Esophagus squamous epithelium (tissue), 5 donors: ENCODE measurements around the gene KCNAB1. TPM values are rescaled to one million over a fixed set of nuclear protein-coding genes. Genes with fewer than 3 reads are reported as not detected.

ENCODE experiments used
- DNase-seq: peaks from one replicate; lab custom pipeline; 2025; lab: John Stamatoyannopoulos, UW
- H3K27ac ChIP-seq, 4 donors: fragments of 200-600 bp; sonication (generic); one replicate each; pipeline ENCODE4 v1.5.1; 2016 to 2019; ENCODE audit warnings: mild to moderate bottlenecking in 1 of 4
- H3K27me3 ChIP-seq, 4 donors: fragments of 200-600 bp; sonication (generic); 1 replicate in 3 of 4; 2 replicates in 1 of 4; pipeline versions ENCODE4 v1.5.1 to v1.6.0; 2017 to 2021; ENCODE audit warnings: antibody characterized with exemption in 1 of 4
- H3K36me3 ChIP-seq, 3 donors: fragments of 200-600 bp; sonication (generic); one replicate each; pipeline ENCODE4 v1.5.1; 2016 to 2019
- H3K4me1 ChIP-seq, 3 donors: fragments of 200-600 bp; sonication (generic); one replicate each; pipeline ENCODE4 v1.5.1; 2017 to 2019
- H3K4me3 ChIP-seq, 4 donors: fragments of 200-600 bp; sonication (generic); 1 replicate in 3 of 4; 2 replicates in 1 of 4; pipeline ENCODE4 v1.5.1; 2016 to 2019; ENCODE audit warnings: mild to moderate bottlenecking in 2 of 4, moderate library complexity in 1 of 4
- H3K9me3 ChIP-seq, 3 donors: fragments of 200-600 bp; sonication (generic); one replicate each; pipeline ENCODE4 v1.5.1; 2016 to 2019
- POLR2A ChIP-seq, 4 donors: fragments of 450-650 bp; IDR thresholded peaks; one replicate each; pipeline ENCODE4 v1.6.1; 2017; ENCODE audit warnings: antibody characterized with exemption in 4 of 4, mild to moderate bottlenecking in 4 of 4, moderate library complexity in 3 of 4
- WGBS, 2 donors: methylation state at CpG; one replicate each; pipeline ENCODE4 v1.1.5; 2018; 5-methylcytosine and 5-hydroxymethylcytosine counted together
- intact Hi-C: fragments of 100-400 bp; cut with DNase I; formaldehyde crosslinking; loops from one replicate; pipeline ENCODE4 v1.15.0; 2022
- total RNA-seq, 4 donors: library from RNA; depleted of rRNA; stranded (reverse); fragments of >200 nt; gene quantifications; one replicate each; pipeline ENCODE4 v1.1.0, GENCODE V29; 2016
- TF ChIP-seq, protein P1 (sequence below), 6 experiments: fragments of 450-650 bp in 4 of 6; fragments of 200-600 bp in 2 of 6; sonication (generic) in 2 of 6; IDR thresholded peaks; one replicate each; pipeline ENCODE4 v1.5.1; 2016 to 2019; ENCODE audit warnings: antibody characterized with exemption in 6 of 6, mild to moderate bottlenecking in 4 of 6, moderate library complexity in 4 of 6
- donor health status: DM: yes; HTN: yes; CAD: no.

KCNAB1 gene
- total RNA-seq, 4 donors from 2014 or later: 0.40 to 6.6 (median 1.3) TPM

DNA sequence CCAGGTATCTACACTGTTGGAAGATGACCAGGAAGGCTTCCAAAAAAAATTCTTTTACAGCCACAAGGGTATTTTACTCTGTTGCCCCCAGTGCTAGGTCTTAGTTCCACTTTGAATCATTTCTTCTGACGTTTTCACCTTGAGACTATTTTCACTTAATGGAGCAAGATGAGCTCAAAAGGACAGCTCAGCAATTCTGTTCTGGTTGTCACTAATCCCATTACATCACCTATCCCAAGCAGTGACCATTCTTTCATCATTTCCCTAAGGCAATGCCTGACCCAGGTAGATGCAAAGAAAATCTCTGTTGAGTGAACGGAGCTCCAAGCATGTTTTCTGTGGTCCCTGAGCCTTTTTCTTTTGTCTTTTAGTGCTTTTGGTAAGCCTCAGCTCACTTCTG is 210.0 kb downstream of the KCNAB1 start:
- no peak for DNase-seq
- Histone ChIP-seq H3K36me3 (no peaks in the 10 kb centered on the region), H3K4me1 (no peaks in the 10 kb centered on the region), H3K27ac (no peak overlapping the region), H3K27me3 (no peaks in the 10 kb centered on the region), H3K9me3 (no peaks in the 10 kb centered on the region), H3K4me3 (no peak overlapping the region)
- no peak for TF ChIP-seq POLR2A (IDR thresholded peaks at IDR 0.05)
- TF ChIP-seq, protein P1, sequence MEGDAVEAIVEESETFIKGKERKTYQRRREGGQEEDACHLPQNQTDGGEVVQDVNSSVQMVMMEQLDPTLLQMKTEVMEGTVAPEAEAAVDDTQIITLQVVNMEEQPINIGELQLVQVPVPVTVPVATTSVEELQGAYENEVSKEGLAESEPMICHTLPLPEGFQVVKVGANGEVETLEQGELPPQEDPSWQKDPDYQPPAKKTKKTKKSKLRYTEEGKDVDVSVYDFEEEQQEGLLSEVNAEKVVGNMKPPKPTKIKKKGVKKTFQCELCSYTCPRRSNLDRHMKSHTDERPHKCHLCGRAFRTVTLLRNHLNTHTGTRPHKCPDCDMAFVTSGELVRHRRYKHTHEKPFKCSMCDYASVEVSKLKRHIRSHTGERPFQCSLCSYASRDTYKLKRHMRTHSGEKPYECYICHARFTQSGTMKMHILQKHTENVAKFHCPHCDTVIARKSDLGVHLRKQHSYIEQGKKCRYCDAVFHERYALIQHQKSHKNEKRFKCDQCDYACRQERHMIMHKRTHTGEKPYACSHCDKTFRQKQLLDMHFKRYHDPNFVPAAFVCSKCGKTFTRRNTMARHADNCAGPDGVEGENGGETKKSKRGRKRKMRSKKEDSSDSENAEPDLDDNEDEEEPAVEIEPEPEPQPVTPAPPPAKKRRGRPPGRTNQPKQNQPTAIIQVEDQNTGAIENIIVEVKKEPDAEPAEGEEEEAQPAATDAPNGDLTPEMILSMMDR (IDR thresholded peaks at IDR 0.05): no peak
- 53 to 68% methylated on average over 2 of the region's 2 CpGs for WGBS, 2 donors
- intact Hi-C loops: no loop called here

DNA sequence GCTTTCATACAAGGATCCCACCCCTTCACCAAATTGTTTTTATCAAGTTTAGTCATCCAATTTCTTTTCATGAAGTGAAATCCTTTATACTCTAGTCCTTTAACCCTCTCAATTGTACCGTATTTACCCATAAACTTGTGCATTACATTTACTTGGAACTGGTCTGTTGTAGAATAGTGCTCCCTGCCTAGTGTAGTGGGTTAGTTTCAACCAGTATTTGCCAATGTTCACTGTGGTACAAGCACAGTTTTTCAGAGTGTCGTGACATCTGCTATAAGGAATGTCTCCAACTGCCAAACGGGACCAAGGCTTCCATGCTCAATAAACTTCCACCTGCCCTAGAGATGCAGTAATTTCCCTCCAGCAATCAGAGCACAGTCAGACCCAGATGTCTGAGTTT is 211.9 kb downstream of the KCNAB1 start:
- DNase-seq: no peak
- H3K27me3 ChIP-seq: no peaks in the 10 kb centered on the region
- whole genome bisulfite sequencing, 2 donors: 77 to 91% methylated on average over 3 of the region's 3 CpGs
- no peaks in the 10 kb centered on the region for H3K36me3 ChIP-seq
- H3K27ac ChIP-seq: no peak overlapping the region
- no peak overlapping the region for H3K4me3 ChIP-seq
- TF ChIP-seq, protein P1 (IDR thresholded peaks at IDR 0.05): no peak
- no peak for TF ChIP-seq POLR2A (IDR thresholded peaks at IDR 0.05)
- H3K4me1 ChIP-seq: no peaks in the 10 kb centered on the region
- intact Hi-C loops: no loop called here
- no peaks in the 10 kb centered on the region for H3K9me3 ChIP-seq

- no peaks in the 10 kb centered on the region for H3K4me1 ChIP-seq
- no peaks in the 10 kb centered on the region for H3K36me3 ChIP-seq
- TF ChIP-seq POLR2A (IDR thresholded peaks at IDR 0.05): no peak
- TF ChIP-seq, protein P1 (IDR thresholded peaks at IDR 0.05): no peak
- 30 to 49% methylated on average over 3 of the region's 3 CpGs for WGBS, 2 donors
- intact Hi-C loops: no loop called here
- H3K9me3 ChIP-seq: no peaks in the 10 kb centered on the region
- H3K4me3 ChIP-seq: no peak overlapping the region
- H3K27ac ChIP-seq: no peak overlapping the region
- H3K27me3 ChIP-seq: no peaks in the 10 kb centered on the region
- DNase-seq: no peak
Measured at GRCh38 chr3:156334841-156335545, 214.6 kb downstream of the KCNAB1 start.

DNA sequence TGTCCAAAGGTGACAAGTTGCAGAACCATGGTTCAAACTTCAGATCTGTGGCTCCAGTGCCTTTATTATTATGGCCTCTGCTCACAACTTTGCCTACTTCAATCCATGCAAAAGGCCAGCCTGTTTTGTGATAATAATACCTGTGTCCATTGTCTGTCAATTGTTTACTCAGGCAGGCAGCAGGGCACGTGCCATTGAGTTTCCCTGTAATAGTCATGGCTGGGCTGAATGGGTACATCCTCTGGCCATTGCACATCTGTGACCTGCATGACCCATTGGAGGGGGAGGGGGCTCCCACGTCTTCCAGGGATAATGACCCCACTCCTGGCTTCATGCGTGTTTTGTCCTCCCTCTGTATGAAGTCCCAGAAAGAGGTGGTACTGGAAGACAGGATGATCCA is 219.1 kb downstream of the KCNAB1 start:
- Histone ChIP-seq H3K27ac (no peak overlapping the region), H3K4me1 (no peaks in the 10 kb centered on the region), H3K4me3 (no peak overlapping the region), H3K36me3 (no peaks in the 10 kb centered on the region), H3K9me3 (no peaks in the 10 kb centered on the region), H3K27me3 (no peaks in the 10 kb centered on the region)
- no peak for DNase-seq
- TF ChIP-seq, protein P1 (IDR thresholded peaks at IDR 0.05): no peak
- TF ChIP-seq POLR2A (IDR thresholded peaks at IDR 0.05): no peak
- 44 to 64% methylated on average over 3 of the region's 3 CpGs for whole genome bisulfite sequencing, 2 donors
- intact Hi-C loops: no loop called here

DNA sequence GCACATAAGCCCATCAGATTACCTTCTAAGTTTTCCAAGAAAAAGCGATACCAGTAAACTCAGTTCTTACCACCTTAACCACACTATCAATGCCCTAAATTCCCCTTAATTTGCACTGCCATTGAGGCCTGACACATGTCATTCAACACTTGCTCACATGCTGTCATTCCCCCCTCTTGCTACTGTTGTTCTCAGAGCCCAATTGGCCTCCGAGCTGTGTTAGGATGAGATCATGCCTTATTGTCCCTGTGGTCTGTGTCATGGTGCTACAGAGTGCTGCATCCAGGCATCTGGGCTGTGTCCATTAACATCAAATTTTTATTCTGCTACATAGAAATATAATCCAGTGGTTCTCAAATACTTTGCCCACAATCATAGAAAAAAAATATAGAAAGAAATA is 221.0 kb downstream of the KCNAB1 start:
- H3K4me1 ChIP-seq: no peaks in the 10 kb centered on the region
- WGBS, 2 donors: 73 to 76% methylated on average over 2 of the region's 2 CpGs
- H3K36me3 ChIP-seq: no peaks in the 10 kb centered on the region
- H3K27me3 ChIP-seq: no peaks in the 10 kb centered on the region
- H3K9me3 ChIP-seq: no peaks in the 10 kb centered on the region
- intact Hi-C loops: no loop called here
- no peak overlapping the region for H3K4me3 ChIP-seq
- DNase-seq: no peak
- H3K27ac ChIP-seq: no peak overlapping the region
- TF ChIP-seq, protein P1 (IDR thresholded peaks at IDR 0.05): no peak
- TF ChIP-seq POLR2A (IDR thresholded peaks at IDR 0.05): no peak
